HG02884 (cell line): ENCODE data around the gene CNST.
"Not testable (repeated sequence)": the region's sequence is repeated elsewhere in the genome, so short reads cannot be mapped to it uniquely, and the experiment has no call there.

ENCODE experiments used
- ATAC-seq: cut with Tn5 transposase; IDR thresholded peaks from one replicate; pipeline ENCODE4 v1.9.1; 2021; ENCODE audit warnings: mild to moderate bottlenecking, moderate library complexity; ENCODE audit not compliant: unreplicated experiment

The CNST gene

DNA sequence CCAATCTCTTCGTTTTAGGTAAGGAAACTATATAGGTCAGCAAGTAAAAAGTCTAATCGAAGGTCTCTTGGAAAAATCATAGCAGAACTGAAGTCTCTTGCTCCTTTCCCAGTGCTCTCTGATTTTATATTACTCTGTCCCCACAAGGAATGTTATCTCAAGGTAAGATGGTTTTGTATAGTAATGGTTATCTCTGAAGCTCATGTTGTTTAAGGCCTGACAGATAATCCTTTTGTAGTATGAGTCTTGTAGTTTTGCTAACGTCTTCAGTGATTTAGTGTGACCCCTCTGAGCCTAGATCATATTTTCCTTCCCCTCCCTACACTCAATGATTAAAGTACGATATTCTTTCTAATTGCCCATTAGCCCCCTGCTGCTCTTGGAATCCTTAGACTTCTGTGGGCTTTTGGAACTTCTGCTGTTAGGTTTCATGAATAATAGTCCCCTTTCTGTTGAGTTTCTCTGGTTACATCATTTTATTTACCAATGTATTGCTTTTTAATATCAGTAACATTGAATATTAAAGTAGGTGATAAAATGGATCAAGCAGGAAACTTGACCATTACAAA, 52.1 kb downstream of the CNST start:
- ATAC-seq = no peak

DNA sequence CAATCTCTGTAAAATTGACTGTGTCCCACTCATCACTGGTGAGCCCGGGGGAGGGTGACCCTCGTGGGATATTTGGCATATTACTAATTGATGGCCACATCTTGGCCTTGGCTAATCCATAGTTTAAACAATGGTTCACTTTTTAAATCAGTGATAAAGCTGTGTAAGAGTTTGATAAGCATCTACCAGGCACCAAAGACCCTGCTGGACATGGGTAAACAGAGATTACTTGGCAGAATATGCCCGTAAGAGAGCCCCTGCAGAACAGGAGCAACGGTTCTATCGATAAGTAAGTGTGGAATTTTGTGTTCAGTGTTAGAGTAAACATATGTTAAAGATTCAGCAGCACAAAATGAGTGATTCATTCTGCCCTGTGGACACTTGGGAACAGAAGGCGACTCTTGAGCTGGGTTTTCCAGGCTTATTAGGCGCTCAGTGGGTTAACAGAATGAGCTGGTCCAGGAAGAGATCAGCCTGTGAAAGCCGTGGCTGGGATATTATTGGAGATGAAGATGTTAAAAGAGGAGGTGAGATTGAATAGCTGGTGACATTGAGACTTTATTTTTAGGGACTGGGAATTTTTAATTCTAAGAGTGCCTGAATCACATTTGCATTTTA, 55.9 kb downstream of the CNST start:
- no peak for ATAC-seq

DNA sequence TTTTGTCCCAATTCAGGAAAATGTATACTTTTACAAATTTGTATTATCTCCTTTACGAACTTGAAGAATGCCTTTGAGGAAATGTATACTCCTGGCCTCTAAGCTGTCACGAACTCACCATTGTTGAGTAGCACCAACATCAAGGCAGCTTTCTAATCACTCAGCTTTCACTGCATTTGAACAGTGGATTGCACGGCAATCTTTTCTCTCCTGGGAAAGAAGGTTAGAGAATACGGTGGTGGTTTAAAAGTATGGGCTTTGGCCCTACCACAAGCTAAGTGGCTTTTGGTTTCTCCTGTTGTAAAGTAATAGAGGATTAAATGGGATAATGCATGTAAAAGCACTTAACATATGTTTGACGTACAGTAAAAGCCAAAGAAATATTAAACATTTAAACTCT, 57.8 kb downstream of the CNST start:
- ATAC-seq = no peak

DNA sequence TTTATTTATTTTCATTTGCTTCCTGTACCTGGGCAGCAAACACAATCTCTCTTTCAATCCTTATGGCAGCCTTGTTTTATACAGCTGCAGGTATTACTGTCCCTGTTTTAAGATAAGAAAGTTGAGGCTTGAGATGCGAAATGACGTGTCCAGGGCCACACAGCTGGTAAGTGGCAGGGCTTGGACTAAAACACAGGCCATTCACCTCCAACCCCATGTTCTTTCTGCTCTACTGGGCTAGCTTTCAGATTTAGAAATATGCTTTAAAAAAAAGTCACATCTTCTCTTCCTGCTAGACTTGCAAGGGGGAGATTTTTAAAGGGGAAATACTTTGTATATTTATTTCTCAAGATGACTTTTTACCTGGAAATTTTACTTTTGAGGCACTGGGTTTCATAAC, 62.8 kb downstream of the CNST start:
- ATAC-seq = peak; percentile 95

DNA sequence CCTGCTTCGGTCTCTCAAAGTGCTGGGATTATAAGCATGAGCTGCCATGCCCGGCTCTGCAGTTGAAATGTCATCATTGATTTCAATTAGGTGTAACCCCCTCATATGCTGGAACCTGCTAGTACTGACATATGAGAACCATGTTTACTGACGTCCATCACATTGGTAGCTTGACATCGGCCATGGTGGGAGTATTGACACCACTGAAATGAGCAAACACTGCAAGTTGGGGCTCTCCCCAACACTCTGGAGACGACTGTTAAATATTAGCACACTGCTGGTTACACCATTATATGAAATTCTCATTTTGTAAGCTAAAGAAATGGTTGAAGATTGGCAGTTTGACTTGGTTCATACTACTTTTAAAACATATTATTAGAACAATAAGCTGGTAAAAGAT, 63.7 kb downstream of the CNST start:
- peak; percentile 41 for ATAC-seq

DNA sequence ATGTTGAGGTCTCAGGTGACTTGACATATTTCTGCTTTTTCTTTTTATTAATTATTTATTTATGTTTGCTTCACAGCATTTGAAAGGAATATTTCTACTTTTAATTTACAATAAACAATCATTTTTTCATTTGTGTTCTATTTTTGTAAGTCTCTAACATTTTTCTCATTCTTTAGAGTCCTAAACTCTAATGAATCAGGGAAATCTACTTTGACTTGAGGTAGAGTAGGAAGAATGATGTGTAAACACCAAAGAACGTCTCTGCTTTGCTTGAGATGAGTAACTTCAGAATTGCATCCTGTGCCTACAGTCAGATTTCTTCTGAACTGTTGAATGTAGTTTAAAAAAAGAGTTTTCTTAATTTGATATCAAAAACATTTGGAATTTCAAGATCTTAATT, 65.2 kb downstream of the CNST start:
- ATAC-seq = no peak

DNA sequence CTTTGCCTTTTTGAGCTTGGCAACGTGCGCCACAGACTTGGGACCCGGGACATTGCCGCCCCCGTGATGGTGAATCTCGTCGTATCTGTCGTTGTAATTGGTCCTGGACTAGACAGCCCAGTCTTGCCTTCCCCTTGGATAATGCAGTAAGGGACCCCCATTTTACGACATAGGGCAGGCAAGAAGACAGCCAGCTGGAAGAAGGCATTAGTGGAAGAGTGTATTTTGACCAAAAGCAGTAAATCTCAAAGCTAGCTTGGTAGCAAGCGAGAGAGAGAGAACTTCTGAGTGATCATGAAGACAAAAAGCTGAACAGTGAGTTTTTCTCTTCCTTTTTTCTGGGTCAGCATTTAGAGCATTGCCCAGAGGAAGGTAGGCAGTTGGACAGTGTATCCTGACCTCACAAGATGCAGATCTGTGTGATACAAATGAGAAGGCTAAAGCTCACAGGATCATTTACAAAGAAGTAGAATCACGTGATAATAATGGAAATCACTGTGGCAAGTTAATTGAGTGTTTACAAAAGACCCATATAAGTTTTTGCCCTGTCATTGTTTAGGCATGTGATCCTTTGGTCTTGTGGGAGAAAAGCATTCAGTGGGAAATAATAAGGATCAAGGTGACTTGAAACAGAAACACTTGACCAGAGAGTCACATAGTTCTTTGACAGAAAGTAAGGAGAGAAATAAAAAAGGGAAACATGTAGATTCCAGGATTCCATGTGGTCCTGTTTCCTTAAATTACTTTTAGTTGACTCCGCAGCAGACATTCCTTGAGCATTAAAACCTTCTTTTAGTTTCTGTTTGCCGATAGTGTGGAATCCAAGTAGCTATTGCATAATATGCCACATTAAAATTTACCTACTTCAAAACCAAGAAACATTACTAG, 66.3 kb downstream of the CNST start:
- no peak for ATAC-seq

DNA sequence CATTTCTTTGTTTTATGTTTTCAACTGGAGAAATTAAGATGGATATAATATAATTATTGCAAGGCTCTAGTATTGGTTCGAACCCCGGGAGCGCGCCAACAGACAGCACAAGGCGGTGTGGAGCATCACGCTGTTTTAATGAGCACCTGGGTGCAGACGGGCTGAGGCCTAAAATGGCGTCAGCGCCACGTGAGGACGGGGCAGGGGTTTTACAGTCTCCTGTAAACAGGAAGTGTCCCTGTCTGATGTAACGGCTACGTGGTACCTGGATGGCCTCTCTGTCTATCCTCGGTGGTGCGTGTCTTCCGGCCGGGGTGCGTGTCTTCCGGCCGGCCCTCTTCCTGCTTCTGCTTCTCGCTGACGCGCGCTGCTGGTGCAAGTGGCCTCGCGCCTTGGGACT, 68.4 kb downstream of the CNST start:
- not testable (repeated sequence) for ATAC-seq

DNA sequence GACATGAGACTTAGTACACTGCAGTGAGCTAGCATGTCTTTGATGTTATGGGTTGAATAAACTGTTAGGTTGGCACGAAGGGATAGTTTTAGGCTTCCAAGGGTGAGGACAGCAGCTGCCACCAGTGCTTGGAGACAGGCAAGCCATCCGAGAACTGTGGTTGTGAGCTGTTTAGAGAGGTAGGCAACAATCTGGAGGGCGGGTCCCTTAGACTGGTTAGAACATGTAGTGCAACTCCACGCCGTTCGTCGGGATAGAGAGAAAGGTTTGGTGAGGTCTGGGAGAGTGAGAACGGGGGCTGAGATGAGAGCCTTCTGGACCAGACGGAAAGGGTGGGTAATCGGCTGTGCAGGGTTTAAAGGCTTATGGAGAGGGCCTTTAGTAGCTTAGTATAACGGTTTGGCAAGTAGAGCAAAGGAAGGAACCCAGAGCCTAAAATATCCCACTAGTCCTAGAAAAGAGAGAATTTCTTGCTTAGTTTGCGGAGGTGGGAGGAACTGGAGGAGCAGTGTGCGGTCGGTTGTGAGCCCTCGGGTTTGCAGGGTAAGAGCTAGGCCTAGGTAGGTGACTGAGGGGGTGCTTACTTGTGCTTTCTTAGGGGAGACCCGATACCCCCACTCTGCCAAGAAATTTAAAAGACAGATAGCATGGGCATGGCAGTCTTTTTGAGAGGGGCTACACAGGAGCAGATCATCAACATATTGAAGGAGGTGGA, 72.8 kb downstream of the CNST start:
- no peak for ATAC-seq

DNA sequence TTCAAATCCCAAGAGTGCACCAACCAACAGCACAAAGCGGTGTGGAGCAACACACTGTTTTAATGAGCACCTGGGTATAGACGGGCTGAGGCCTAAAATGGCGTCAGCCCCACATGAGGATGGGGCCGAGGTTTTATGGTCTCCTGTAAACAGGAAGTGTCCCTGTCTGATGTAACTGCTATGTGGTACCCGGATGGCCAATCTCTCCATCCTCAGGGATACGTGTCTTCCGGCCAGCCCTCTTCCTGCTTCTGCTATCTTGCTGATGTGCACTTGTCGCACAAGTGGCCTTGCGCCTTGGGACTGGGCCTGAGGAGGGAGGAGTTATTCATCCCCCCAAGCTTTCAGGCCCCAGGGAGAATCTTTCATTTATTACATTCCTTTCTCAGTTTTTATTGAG, 73.5 kb downstream of the CNST start:
- ATAC-seq = no peak

DNA sequence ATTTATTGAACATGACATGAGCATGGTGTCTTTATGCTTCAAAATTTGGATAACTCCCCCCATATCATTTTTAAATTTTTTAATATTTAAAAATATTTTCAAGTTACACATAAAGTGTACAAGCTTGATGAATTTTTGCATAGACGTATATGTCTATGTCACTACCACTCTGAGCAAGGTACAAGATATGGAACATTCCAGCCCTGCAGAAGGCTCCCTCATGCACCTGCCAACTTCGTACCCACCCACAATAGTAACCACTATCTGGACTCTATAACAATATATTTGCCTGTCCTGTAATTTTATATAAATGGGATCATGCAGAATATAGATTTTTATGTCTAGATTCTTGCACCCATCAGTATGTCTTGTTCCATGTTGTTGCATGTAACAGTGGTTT, 74.5 kb downstream of the CNST start:
- ATAC-seq = no peak

DNA sequence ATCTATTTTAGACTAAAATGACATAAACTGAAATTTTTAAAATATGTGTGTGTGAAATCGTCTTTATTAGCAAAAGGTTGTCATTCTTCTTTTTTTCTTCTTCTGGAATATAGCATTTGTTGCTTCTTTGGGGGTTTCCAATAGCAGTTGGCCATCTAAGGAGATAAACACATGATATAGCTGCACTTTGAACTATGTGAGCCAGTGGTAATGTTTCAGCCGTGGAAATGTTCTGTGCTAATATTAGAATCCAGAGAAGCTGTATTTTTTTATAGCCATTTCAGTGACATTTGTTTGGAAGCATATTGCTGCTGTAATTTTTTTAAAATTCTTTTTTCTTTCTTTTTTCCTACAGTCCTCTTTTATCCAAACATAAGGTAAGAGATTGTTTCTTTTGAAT, 75.1 kb downstream of the CNST start:
- no peak for ATAC-seq

DNA sequence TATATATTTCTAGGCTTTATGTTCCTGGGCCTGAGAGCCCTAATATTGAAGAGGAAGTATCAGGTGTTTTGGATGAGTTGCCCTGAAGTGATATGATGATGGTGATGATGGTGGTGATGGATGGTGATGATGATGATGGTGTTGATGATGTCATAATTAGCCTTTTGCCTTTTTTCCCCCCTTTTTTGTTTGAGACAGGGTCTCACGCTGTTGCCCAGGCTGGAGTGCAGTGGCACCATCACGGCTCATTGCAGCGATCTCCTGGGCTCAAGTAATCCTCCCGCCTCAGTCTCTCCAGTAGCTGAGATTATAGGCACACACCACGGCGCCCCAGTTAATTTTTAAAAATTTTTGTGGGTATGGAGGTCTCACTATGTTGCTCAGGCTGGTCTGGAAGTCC, 76.5 kb downstream of the CNST start:
- no peak for ATAC-seq

DNA sequence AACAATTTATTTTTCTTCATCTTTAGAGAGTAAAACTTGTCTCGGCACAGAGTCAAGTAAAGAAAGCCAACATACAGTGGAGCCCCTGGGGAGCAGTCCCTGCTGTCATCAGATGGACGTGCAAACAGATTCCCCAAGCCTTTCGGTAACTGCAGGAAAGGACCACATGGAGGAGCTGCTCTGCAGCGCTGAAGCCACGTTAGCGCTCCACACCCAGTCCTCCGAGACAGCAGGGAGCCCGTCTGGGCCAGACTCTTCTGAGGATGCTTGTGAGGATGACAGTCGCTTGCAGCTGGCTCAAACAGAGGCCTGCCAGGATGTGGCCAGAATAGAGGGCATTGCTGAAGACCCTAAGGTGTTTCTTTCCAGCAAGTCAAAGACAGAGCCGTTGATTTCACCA, 80.9 kb downstream of the CNST start:
- no peak for ATAC-seq

DNA sequence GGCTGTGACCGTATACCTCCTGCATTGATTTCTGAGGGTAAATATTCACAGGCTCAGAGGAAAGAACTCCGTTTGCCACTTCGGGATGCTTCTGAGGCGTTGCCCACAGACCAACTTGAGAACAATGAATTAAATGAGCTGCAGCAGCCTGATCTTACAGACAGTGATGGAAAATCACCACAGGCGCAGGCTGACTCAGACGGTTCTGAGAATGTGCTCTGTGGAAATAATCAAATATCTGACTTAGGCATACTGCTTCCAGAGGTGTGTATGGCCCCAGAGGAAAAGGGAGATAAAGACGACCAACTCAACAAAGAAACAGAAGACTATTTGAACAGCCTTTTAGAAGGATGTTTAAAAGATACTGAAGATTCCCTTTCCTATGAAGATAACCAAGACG, 81.3 kb downstream of the CNST start:
- no peak for ATAC-seq

DNA sequence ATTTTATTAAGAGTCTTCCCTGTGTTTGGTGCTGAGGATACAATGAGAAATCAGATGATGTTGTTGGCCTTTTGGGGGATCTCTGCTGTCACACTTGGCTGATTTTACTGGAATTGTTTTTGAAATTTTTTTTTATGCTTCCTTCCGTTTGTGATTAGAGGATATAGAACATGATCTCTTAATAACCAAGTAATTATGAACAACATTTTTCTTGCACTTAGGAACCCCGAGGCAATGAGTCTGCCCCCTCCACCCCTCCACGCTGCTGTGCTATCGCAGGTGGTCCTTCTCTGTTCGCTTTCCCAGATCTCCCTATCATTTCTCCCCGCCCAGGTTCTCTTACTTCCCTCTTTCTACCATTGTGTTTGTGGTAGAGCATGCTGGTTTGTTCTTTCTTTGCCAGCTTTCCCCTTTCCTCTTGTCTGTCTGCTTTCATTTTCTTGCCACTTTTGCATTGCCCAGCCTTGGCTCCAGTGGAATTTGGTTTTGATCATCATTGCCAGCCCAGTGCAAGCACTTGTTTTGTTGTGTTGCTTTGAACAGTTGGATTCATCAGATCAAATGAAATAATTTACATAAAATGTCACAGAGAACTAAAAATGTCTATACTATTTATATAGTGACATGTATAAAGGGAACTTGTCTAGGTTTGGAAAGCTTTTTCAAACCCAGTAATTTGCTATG, 84.9 kb downstream of the CNST start:
- no peak for ATAC-seq

DNA sequence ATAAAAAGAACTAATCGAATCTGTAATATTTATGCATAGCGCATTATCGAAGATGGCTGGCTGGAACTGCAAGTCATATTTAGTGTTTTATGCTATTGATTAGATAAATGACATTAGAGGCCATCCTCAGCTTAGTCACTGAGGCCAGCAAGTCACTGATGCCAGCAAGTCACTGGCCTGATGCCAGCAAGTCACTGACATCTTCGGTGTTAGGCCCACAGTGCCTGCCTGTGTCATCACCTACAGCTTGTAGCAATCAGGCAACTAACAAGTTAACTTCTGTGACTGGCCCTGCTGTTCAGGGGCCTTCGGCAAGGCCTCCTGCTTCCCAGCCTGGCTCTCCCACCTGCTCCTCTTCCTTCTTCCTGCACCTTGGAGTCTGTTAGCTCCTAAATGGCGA, 92.3 kb downstream of the CNST start:
- no peak for ATAC-seq

DNA sequence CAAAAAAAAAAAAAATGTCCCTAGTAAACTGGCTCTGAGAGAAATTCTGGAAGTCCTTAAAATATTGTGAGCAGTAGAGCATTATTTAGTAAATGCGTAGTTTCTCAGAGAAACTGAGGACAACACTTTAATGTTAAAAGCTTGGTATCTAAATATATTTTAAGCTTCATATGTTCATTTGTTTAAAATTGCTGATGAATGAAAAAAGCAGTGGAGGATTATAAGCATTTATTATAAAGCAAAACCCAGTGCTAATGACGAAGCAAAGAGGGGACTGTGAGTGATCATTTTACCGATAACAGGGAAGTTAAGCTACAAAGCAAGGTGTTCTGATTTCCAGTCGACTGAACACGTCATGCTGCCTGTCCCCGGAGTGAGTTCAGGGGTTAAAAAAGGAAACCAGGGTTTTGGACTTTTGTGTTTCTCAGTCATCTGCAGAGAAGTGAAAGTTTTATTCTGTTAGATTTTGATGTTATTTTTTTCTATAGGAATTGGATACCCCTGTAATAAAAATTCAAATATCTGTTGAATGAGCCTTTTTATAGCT, 93.4 kb downstream of the CNST start:
- no peak for ATAC-seq

DNA sequence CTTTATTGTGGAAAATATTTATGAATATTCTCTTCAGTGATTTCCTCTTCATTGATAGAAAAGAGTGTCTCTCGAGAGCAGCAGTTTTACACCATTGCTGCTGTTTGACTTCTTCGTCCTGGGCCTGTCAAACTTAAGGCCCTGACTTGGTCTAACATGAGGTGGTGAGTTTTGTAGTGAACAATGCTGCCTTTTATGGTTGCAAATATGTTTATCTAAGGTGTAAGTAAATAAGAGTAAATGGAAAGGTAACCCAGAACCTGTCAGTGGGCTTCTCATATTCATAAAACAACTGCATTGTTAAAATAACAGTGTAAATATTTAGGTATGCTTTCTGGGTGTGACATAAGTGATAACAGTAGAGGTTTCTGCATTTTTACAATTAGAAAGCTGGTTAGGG, 95.2 kb downstream of the CNST start:
- no peak for ATAC-seq

DNA sequence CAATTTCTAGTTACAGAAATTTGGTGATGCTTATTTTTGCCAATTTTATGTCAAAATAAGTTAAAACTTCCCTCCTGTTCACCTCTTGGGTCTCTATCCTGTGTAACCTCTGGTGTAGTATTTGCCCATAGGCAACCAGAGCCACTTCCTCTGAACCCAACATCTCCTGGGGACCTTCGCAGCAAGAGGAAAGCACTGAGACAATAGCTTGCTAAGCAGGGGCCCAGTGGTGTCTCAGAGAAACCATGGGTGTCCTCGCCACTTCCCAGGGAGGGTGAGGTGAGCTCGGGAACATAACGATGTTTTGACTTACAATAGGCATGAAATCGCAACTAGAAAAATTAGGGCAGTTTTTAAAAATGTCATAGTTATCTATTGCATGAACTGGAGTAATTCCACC, 101.5 kb downstream of the CNST start:
- no peak for ATAC-seq

DNA sequence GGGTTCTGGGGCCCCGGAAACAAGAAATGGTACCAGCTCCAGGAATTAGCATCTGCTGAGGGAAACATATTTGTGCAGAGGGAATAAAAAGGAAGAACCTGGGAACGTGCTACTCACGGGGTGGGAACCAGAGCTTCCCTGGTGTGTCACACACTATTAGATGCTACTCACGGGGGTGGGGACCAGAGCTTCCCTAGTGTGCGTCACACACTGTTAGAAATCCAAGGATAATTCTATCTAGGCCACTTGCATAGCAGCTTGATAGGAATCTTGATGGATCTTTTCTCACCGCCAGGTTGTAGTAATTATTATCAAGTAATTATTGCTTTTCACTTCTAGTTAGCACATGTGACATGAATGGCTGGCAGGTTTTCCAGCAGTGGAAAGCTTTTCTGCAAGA, 103.4 kb downstream of the CNST start:
- ATAC-seq = no peak
